Measurements from ENCODE around the gene FMOD. TPM values are rescaled to one million over a fixed set of nuclear protein-coding genes. Genes with fewer than 3 reads are reported as not detected.

FMOD gene
- polyA plus RNA-seq (2013, experiment 1 of 4), result 0.89 TPM
- 0.80 TPM for polyA plus RNA-seq (2013, experiment 2 of 4)
- polyA plus RNA-seq (2013, experiment 3 of 4), result 1.3 TPM
- polyA plus RNA-seq (2013, experiment 4 of 4), result 1.3 TPM

DNA sequence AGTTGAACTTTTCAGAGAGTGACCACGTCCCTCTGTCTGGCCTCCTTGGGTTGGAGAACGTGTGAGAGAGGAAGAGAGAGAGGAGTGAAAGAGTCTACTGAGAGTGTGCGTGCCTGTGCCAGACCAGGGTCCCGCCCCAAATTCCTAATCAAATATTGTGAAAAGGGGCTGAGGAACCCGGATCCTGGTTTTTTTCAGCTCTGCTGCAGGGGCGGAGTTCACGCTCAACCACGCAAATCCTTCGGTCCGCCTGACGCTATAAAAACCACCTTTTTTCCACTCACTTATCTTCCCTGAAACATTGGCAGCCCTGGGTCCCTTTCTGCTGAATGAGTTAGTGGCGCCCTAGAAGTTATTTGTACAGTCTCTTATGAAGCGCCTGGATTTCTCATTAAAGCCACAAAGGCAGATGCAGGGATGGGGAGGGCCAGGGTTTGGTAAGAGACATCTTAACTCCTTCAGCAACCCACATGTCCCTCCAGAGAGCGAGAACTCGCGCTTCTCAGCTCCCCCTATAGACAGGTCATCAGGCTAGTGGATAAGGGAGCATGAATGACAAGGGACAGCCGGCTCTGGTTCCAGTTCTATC lies at the start of gene FMOD:
FMOD (minus strand) TSS at position 86 of the 589 bp plus-strand sequence. CDS start 2,852 bp downstream, outside the sequence.
- H3K4me1 ChIP-seq (ENCODE audit: control insufficient read depth, insufficient read depth, low read length), result no peaks in the 10 kb centered on the region
- no peaks in the 10 kb centered on the region for H3K9me3 ChIP-seq (ENCODE audit: control insufficient read depth, low read length)
- 71 to 73% methylated on average over 16 of the region's 17 CpGs for WGBS, 2 experiments
- no peaks in the 10 kb centered on the region for H3K36me3 ChIP-seq (ENCODE audit: control insufficient read depth, insufficient read depth, low read length)
- H3K27me3 ChIP-seq (ENCODE audit: control insufficient read depth, insufficient read depth, low read length, poor library complexity, severe bottlenecking), result no peaks in the 10 kb centered on the region
- no peak within 1 kb of the TSS for H3K27ac ChIP-seq (ENCODE audit: insufficient read depth, low read depth, low read length, poor library complexity, severe bottlenecking)
- no peak within 1 kb of the TSS for H3K4me3 ChIP-seq (ENCODE audit: insufficient read depth, low read depth, low read length)

DNA sequence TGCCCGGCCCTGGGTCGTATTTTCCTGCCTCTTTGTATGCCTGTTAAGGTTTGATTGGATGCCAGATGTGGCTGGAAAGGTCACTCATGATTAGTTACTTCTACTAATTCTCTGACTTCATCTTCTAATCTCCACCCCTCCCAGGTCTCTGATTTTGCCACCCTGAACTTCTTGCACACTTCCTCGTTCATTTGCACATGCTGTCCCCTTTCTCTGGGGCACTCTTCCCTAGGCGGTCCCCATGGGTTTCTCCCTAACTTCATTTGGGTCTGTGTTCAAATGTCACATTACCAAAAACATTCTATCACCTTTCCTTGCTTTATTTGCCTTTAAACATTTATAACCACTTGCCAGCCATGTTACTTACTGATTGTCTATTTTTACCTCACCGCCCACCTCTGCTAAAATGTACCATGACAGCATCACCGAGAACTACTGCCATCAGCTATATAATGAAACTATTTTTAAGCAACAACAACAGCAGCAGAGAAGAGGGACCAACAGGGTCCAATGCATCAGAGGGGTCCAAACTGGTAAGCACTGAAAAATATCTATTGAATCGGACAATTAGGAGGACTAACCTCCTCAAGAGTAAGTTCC lies 45.8 kb upstream of the FMOD start:
- WGBS, 2 experiments, result 93 to 95% methylated on average over 7 of the region's 7 CpGs
- Histone ChIP-seq H3K27ac (ENCODE audit: insufficient read depth, low read depth, low read length, poor library complexity, severe bottlenecking) (no peak overlapping the region), H3K9me3 (ENCODE audit: control insufficient read depth, low read length) (no peaks in the 10 kb centered on the region), H3K36me3 (ENCODE audit: control insufficient read depth, insufficient read depth, low read length) (no peaks in the 10 kb centered on the region), H3K4me1 (ENCODE audit: control insufficient read depth, insufficient read depth, low read length) (peaks cover 3% of the 10 kb centered on the region), H3K27me3 (ENCODE audit: control insufficient read depth, insufficient read depth, low read length, poor library complexity, severe bottlenecking) (no peaks in the 10 kb centered on the region), H3K4me3 (ENCODE audit: insufficient read depth, low read depth, low read length) (no peak overlapping the region)

DNA sequence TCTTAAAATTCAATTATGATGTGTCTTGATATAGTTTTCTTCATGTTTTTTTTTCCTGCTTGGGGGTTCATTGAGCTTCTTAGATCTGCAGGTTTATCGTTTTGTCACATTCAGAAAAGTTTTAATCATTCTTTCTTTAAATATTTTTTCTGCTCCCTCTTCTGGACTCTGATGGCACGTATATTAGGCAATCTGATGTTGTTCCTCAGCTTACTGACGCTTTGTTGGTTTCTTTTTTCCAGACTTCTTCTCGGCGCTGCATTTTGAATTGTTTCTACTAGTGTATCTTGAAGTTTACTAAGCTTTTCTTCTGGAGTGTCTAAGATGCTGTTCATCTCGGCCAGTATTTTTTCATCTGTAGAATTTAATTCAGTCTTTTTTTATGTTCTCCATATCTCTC lies 44.8 kb upstream of the FMOD start:
- WGBS, 2 experiments, result 92 to 94% methylated on average over 6 of the region's 6 CpGs
- H3K4me3 ChIP-seq (ENCODE audit: insufficient read depth, low read depth, low read length), result no peak overlapping the region

DNA sequence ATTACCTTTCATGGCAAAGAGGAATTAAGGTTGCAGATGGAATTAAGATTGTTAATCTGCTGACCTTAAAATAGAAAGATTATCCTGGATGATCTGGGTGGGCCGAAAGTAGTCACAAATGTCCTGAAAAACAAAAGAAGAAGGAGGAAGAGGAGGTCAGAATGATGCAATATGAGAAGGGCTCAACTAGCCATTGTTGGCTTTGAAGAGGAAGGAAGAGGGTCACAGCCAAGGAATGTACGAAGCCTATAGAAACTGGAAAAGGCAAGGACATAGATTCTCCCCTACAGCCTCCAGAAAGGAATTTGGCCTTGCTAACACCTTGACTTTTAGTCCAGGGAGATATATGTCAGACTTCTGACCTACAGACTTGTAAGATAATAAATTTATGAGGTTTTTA lies 39.4 kb upstream of the FMOD start:
- H3K4me1 ChIP-seq (ENCODE audit: control insufficient read depth, insufficient read depth, low read length), result no peaks in the 10 kb centered on the region
- 65 to 77% methylated on average over 2 of the region's 2 CpGs for WGBS, 2 experiments
- H3K27ac ChIP-seq (ENCODE audit: insufficient read depth, low read depth, low read length, poor library complexity, severe bottlenecking), result no peak overlapping the region
- no peaks in the 10 kb centered on the region for H3K36me3 ChIP-seq (ENCODE audit: control insufficient read depth, insufficient read depth, low read length)
- no peaks in the 10 kb centered on the region for H3K9me3 ChIP-seq (ENCODE audit: control insufficient read depth, low read length)
- no peak overlapping the region for H3K4me3 ChIP-seq (ENCODE audit: insufficient read depth, low read depth, low read length)
- no peaks in the 10 kb centered on the region for H3K27me3 ChIP-seq (ENCODE audit: control insufficient read depth, insufficient read depth, low read length, poor library complexity, severe bottlenecking)

More for the DNA sequence above, 44.8 kb upstream of the FMOD start:
- no peaks in the 10 kb centered on the region for H3K27me3 ChIP-seq (ENCODE audit: control insufficient read depth, insufficient read depth, low read length, poor library complexity, severe bottlenecking)
- no peaks in the 10 kb centered on the region for H3K9me3 ChIP-seq (ENCODE audit: control insufficient read depth, low read length)
- no peak overlapping the region for H3K27ac ChIP-seq (ENCODE audit: insufficient read depth, low read depth, low read length, poor library complexity, severe bottlenecking)
- H3K36me3 ChIP-seq (ENCODE audit: control insufficient read depth, insufficient read depth, low read length), result no peaks in the 10 kb centered on the region
- H3K4me1 ChIP-seq (ENCODE audit: control insufficient read depth, insufficient read depth, low read length), result no peaks in the 10 kb centered on the region

DNA sequence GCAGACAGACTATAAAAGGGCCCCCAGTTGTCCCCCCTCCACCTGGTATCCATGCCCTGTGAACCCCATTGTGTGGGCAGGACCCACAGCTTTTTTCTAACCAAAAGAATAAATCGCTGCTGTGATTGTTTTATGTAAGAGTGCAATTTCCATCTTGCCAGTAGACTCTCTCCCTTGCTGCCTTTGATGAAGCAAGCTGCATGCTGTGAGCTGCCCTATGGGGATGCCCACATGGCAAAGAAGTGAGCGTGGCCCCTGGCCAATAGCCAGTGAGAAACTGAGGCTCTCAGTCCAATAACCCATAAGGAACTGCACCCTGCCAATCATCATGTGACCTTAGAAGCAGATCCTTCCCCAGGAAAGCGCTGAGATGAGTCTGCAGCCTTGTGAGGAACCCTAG lies 37.8 kb upstream of the FMOD start:
- no peak overlapping the region for H3K4me3 ChIP-seq (ENCODE audit: insufficient read depth, low read depth, low read length)
- no peaks in the 10 kb centered on the region for H3K27me3 ChIP-seq (ENCODE audit: control insufficient read depth, insufficient read depth, low read length, poor library complexity, severe bottlenecking)
- WGBS, 2 experiments, result 83 to 87% methylated on average over 3 of the region's 3 CpGs
- no peaks in the 10 kb centered on the region for H3K9me3 ChIP-seq (ENCODE audit: control insufficient read depth, low read length)
- H3K27ac ChIP-seq (ENCODE audit: insufficient read depth, low read depth, low read length, poor library complexity, severe bottlenecking), result no peak overlapping the region
- H3K4me1 ChIP-seq (ENCODE audit: control insufficient read depth, insufficient read depth, low read length), result no peaks in the 10 kb centered on the region
- no peaks in the 10 kb centered on the region for H3K36me3 ChIP-seq (ENCODE audit: control insufficient read depth, insufficient read depth, low read length)

DNA sequence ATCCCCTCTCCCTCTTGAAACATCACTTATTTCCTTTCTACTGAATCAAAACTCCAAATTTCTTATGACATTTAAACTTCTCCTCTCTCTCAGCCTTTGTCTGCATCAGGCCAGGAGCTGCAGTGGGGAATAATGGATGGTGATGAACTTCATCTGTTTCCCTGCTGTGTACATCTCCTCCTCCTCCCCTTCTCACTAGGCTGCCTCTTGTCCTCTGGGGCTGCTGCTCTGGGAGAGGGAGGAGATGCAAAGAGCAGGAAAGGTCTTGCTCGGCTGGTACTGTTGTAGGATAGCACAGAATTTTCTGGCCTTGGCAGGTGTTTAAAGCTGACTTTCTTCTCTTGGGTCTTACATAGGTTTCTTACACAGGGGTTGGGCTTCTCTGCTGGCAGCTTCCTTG lies 31.1 kb upstream of the FMOD start:
- Histone ChIP-seq H3K27ac (ENCODE audit: insufficient read depth, low read depth, low read length, poor library complexity, severe bottlenecking) (no peak overlapping the region), H3K27me3 (ENCODE audit: control insufficient read depth, insufficient read depth, low read length, poor library complexity, severe bottlenecking) (no peaks in the 10 kb centered on the region), H3K36me3 (ENCODE audit: control insufficient read depth, insufficient read depth, low read length) (no peaks in the 10 kb centered on the region), H3K9me3 (ENCODE audit: control insufficient read depth, low read length) (no peaks in the 10 kb centered on the region), H3K4me3 (ENCODE audit: insufficient read depth, low read depth, low read length) (no peak overlapping the region), H3K4me1 (ENCODE audit: control insufficient read depth, insufficient read depth, low read length) (no peaks in the 10 kb centered on the region)
- 50 to 73% methylated on average over 1 of the region's 1 CpG for WGBS, 2 experiments

DNA sequence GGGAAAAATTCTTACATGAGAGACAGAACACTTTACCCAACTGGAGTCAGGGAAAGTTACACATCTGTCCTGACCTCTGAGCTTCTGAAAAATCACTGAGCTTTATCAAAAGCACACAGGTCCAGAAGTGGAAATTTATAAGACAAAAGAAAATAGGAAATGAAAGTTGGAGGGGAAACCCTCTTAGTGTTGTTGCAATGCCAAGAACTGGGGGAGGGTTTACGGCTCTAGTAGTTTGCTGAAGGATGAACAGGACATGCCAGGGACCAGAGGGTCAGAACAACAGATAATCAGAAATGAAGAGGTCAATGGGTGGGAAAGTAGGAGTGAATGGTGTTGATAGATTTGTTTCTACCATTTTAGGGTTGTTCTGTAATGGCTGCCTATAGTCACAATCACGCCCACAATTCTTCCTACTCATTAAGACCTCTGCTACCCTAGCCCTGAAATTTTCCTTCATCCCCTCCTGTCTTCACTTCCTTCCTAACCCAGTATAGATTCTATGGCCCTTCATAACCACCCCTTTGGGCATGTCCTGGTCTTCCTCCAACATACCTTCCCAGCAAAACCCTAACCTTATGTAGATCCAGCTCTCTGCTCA lies 30.3 kb upstream of the FMOD start:
- Histone ChIP-seq H3K36me3 (ENCODE audit: control insufficient read depth, insufficient read depth, low read length) (no peaks in the 10 kb centered on the region), H3K9me3 (ENCODE audit: control insufficient read depth, low read length) (no peaks in the 10 kb centered on the region), H3K27me3 (ENCODE audit: control insufficient read depth, insufficient read depth, low read length, poor library complexity, severe bottlenecking) (no peaks in the 10 kb centered on the region), H3K4me1 (ENCODE audit: control insufficient read depth, insufficient read depth, low read length) (no peaks in the 10 kb centered on the region), H3K27ac (ENCODE audit: insufficient read depth, low read depth, low read length, poor library complexity, severe bottlenecking) (no peak overlapping the region), H3K4me3 (ENCODE audit: insufficient read depth, low read depth, low read length) (no peak overlapping the region)
- 92 to 94% methylated on average over 2 of the region's 2 CpGs for WGBS, 2 experiments

DNA sequence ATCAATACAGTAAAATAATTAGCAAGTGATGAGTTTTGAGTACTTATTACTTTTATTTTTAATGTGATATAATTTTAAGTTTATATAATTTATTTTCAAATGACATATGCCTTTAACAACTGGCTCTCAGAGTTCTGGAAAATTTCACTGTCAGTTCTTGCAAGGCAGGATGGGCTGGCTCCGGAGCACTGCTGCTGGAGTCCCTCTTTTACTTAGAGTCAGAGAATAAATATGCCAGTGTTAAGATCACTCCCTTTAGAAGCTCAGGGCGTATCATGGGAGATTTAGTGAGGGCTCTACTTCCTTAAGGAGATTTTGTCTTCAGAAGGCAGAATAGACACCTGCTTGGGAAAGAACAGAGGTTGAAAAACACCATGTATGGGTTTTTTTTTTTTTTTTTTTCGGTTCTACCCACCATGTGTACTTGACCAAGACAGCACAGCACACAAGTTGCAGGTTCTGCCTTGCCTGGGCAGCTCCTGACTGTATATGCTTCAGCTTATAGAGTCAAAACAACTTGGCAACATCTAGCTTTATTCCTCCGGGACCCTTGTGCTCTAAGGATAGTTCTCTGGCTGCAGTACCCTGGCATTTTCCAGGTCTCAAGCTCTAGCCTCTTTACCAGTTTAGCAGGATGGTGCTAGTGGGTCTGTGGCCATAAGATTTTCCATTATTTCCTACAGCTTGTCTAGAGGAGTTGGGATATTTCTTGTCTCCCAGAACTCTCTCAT lies 29.7 kb upstream of the FMOD start:
- WGBS, 2 experiments, result 90 to 94% methylated on average over 4 of the region's 4 CpGs
- H3K27ac ChIP-seq (ENCODE audit: insufficient read depth, low read depth, low read length, poor library complexity, severe bottlenecking), result no peak overlapping the region
- H3K9me3 ChIP-seq (ENCODE audit: control insufficient read depth, low read length), result no peaks in the 10 kb centered on the region
- no peaks in the 10 kb centered on the region for H3K4me1 ChIP-seq (ENCODE audit: control insufficient read depth, insufficient read depth, low read length)
- H3K27me3 ChIP-seq (ENCODE audit: control insufficient read depth, insufficient read depth, low read length, poor library complexity, severe bottlenecking), result no peaks in the 10 kb centered on the region
- H3K36me3 ChIP-seq (ENCODE audit: control insufficient read depth, insufficient read depth, low read length), result no peaks in the 10 kb centered on the region
- H3K4me3 ChIP-seq (ENCODE audit: insufficient read depth, low read depth, low read length), result no peak overlapping the region

DNA sequence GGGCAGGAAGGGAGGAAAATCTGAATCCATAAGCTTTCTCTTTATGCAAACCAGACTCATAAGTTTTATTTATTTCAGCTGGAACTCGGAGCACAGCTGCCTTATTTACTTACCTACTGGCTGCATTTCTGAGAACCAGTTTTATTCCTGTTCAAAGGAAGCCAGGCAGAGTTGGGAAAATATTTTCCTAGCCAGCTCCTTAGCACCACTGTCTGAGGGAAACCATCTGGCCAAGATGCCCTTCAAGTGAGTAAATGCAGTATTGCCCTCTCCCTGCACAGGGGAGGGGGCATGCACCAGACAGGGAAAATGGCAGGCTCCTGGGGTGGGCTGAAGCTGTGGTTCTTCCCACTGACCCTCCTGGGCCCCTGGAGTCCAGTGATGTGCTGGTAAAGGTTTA lies 28.9 kb upstream of the FMOD start:
- no peaks in the 10 kb centered on the region for H3K4me1 ChIP-seq (ENCODE audit: control insufficient read depth, insufficient read depth, low read length)
- no peaks in the 10 kb centered on the region for H3K36me3 ChIP-seq (ENCODE audit: control insufficient read depth, insufficient read depth, low read length)
- no peaks in the 10 kb centered on the region for H3K9me3 ChIP-seq (ENCODE audit: control insufficient read depth, low read length)
- no peaks in the 10 kb centered on the region for H3K27me3 ChIP-seq (ENCODE audit: control insufficient read depth, insufficient read depth, low read length, poor library complexity, severe bottlenecking)
- no peak overlapping the region for H3K27ac ChIP-seq (ENCODE audit: insufficient read depth, low read depth, low read length, poor library complexity, severe bottlenecking)
- no peak overlapping the region for H3K4me3 ChIP-seq (ENCODE audit: insufficient read depth, low read depth, low read length)
- 78 to 85% methylated on average over 1 of the region's 1 CpG for WGBS, 2 experiments

Data from ectodermal cell (in vitro differentiated cells).